Measurements from ENCODE around the gene SHB.

Gene SHB

DNA sequence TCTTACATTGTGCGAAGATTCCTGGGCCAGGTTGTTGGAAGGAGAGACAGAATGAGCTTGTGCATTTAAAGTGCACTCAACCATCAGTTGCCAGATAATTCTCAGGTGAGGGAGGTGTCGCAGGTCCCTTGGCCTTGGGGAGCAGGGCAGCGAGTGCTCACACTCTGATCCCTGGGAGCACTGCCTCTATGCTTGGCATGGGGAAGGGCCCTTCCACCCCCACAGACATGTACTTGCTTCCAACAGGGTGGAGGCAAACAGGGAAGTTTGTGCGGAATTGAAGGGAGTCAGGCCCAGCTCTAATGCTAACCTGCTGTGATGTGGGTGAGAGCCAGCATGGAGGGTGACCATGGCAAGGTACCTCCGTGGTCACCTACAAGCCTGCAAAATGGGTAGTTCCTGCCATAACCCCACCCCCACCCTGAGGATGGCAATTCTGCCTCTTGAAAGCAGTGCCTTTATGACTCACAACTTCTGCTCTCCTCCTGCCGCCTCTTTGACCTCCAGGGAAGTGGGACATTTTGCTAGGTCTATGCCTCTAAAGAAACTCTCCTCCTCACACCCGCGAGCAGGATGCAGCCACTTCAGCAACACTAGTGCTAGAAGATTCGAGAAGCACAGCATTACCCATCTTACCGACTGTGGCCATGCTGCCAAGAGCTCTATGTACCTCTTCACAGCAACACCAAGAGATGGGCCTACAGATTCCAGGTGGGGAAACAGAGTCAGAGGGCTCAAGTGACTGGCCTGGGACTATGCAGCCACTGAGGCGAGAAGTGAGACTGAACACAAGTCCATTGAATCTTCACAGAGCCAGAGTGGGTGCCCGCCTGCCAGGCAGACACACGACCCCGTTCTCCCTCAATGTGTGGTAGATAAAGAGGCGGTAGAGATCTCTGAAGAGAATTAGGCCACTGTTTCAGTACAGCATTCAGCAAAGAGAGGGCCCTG is 143.0 kb downstream of the SHB start:
- Histone ChIP-seq H3K9ac (ENCODE audit: low read length) (no peak overlapping the region), H3F3A (ENCODE audit: insufficient read depth) (no peaks in the 10 kb centered on the region), H3K4me2 (ENCODE audit: low read depth, low read length, poor library complexity, severe bottlenecking) (no peak overlapping the region), H3K27me3 (ENCODE audit: low read length) (no peaks in the 10 kb centered on the region), H3K36me3 (ENCODE audit: low read length) (no peaks in the 10 kb centered on the region), H3K9me3 (ENCODE audit: insufficient read depth, low read length) (no peaks in the 10 kb centered on the region), H3K27ac (ENCODE audit: low read depth, low read length) (no peak overlapping the region), H3K79me2 (ENCODE audit: insufficient read depth, low read length) (no peaks in the 10 kb centered on the region), H3K4me3 (ENCODE audit: insufficient read depth, low read length, poor library complexity, severe bottlenecking) (no peak overlapping the region), H2AFZ (ENCODE audit: low read depth, low read length, severe bottlenecking) (no peak overlapping the region), H3K9me2 (replicated peaks; ENCODE audit: insufficient read depth, low read length) (no peaks in the 10 kb centered on the region), H4K20me1 (ENCODE audit: low read depth, low read length) (no peaks in the 10 kb centered on the region)
- TF ChIP-seq, protein P1, sequence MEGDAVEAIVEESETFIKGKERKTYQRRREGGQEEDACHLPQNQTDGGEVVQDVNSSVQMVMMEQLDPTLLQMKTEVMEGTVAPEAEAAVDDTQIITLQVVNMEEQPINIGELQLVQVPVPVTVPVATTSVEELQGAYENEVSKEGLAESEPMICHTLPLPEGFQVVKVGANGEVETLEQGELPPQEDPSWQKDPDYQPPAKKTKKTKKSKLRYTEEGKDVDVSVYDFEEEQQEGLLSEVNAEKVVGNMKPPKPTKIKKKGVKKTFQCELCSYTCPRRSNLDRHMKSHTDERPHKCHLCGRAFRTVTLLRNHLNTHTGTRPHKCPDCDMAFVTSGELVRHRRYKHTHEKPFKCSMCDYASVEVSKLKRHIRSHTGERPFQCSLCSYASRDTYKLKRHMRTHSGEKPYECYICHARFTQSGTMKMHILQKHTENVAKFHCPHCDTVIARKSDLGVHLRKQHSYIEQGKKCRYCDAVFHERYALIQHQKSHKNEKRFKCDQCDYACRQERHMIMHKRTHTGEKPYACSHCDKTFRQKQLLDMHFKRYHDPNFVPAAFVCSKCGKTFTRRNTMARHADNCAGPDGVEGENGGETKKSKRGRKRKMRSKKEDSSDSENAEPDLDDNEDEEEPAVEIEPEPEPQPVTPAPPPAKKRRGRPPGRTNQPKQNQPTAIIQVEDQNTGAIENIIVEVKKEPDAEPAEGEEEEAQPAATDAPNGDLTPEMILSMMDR (IDR thresholded peaks at IDR 0.05; ENCODE audit: insufficient read depth, low read length, poor library complexity, severe bottlenecking) = no peak
- TF ChIP-seq EZH2phosphoT487 (conservative IDR thresholded peaks at IDR 0.05; ENCODE audit: low read length) = no peak

DNA sequence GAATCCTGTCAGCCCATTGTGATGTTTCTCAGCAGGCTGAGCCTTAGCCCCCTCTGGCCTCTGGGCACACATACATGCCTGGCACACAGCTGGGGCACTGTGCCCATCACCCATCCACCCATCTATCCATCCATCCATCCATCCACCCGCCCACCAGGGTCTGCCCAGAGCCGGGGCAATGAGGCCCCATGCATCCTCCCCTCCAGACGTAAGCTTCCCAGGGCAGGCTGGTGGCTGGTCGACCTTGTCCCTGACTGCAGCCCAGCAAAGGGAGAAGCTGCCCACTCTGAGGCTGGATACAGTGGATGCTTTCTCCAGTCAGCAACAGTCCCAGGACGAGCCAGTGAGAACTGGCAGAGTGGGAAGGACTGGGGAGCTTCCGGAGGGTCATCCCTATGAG is 144.0 kb downstream of the SHB start:
- TF ChIP-seq, protein P1 (IDR thresholded peaks at IDR 0.05; ENCODE audit: insufficient read depth, low read length, poor library complexity, severe bottlenecking) = no peak
- TF ChIP-seq EZH2phosphoT487 (conservative IDR thresholded peaks at IDR 0.05; ENCODE audit: low read length) = no peak
- H3K4me3 ChIP-seq (ENCODE audit: insufficient read depth, low read length, poor library complexity, severe bottlenecking) = no peak overlapping the region
- H2AFZ ChIP-seq (ENCODE audit: low read depth, low read length, severe bottlenecking) = no peak overlapping the region
- H3K9ac ChIP-seq (ENCODE audit: low read length) = no peak overlapping the region
- no peaks in the 10 kb centered on the region for H3K27me3 ChIP-seq (ENCODE audit: low read length)
- H3K36me3 ChIP-seq (ENCODE audit: low read length) = no peaks in the 10 kb centered on the region
- no peaks in the 10 kb centered on the region for H3K9me2 ChIP-seq (replicated peaks; ENCODE audit: insufficient read depth, low read length)
- H3K4me2 ChIP-seq (ENCODE audit: low read depth, low read length, poor library complexity, severe bottlenecking) = no peak overlapping the region
- H3K9me3 ChIP-seq (ENCODE audit: insufficient read depth, low read length) = no peaks in the 10 kb centered on the region
- no peaks in the 10 kb centered on the region for H3K79me2 ChIP-seq (ENCODE audit: insufficient read depth, low read length)
- H3K27ac ChIP-seq (ENCODE audit: low read depth, low read length) = no peak overlapping the region
- no peaks in the 10 kb centered on the region for H3F3A ChIP-seq (ENCODE audit: insufficient read depth)
- H4K20me1 ChIP-seq (ENCODE audit: low read depth, low read length) = no peaks in the 10 kb centered on the region

DNA sequence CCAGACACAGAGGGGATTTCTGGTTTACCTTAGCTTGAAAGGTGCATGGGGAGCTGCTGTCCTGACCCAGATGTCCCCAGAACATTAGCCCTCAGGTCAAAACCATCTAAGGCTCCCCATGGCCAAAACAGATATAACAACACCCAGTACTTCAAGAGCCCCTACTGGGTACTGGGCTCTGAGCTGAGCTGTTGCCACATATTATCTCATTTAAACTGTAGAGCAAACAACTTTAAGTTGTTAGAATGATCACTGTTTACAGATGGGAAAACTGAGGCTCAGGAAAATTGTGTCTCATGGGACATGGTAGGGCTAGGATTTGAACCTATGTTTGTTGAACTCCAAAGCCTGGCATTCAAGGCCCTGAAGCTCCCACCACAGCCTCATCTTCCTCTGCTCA is 144.5 kb downstream of the SHB start:
- H3K9ac ChIP-seq (ENCODE audit: low read length) = no peak overlapping the region
- no peaks in the 10 kb centered on the region for H3K9me3 ChIP-seq (ENCODE audit: insufficient read depth, low read length)
- H4K20me1 ChIP-seq (ENCODE audit: low read depth, low read length) = no peaks in the 10 kb centered on the region
- no peak overlapping the region for H3K27ac ChIP-seq (ENCODE audit: low read depth, low read length)
- no peaks in the 10 kb centered on the region for H3K27me3 ChIP-seq (ENCODE audit: low read length)
- no peaks in the 10 kb centered on the region for H3K79me2 ChIP-seq (ENCODE audit: insufficient read depth, low read length)
- H3K9me2 ChIP-seq (replicated peaks; ENCODE audit: insufficient read depth, low read length) = no peaks in the 10 kb centered on the region
- TF ChIP-seq EZH2phosphoT487 (conservative IDR thresholded peaks at IDR 0.05; ENCODE audit: low read length) = no peak
- H3K4me2 ChIP-seq (ENCODE audit: low read depth, low read length, poor library complexity, severe bottlenecking) = no peak overlapping the region
- no peaks in the 10 kb centered on the region for H3F3A ChIP-seq (ENCODE audit: insufficient read depth)
- H3K36me3 ChIP-seq (ENCODE audit: low read length) = no peaks in the 10 kb centered on the region
- H2AFZ ChIP-seq (ENCODE audit: low read depth, low read length, severe bottlenecking) = no peak overlapping the region
- H3K4me3 ChIP-seq (ENCODE audit: insufficient read depth, low read length, poor library complexity, severe bottlenecking) = no peak overlapping the region

DNA sequence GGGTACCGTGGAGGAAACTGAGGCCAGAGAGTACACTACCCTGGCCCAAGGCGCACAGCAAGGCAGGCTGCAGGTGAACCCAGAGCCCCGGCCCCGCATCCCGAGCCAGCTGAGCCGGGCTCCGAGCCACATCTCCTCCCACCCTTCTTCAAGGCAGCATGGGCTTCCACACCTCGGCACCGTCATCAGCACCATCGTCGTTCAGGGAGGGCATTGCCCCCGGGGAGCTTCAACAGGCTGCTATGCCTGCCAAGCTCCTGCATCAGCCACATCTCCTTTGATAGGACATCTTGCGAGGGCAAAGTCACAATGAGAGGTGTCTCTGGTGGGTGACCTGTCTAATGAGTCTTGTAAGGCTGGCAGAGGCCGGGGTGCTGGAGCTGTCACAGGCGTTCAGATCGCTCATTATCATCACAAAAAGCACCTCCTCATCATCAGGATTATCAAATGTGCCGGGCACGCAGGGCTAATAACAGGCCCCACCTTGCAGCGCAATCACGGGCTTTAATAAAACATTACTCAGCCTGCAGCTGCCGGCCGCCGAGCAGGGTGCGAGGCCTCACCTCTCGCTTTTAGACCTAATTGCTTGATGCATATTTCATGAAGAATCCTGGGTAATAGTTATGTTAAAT is 145.1 kb downstream of the SHB start:
- Histone ChIP-seq H3K27me3 (ENCODE audit: low read length) (no peaks in the 10 kb centered on the region), H3K9me2 (replicated peaks; ENCODE audit: insufficient read depth, low read length) (no peaks in the 10 kb centered on the region), H3K9me3 (ENCODE audit: insufficient read depth, low read length) (no peaks in the 10 kb centered on the region), H4K20me1 (ENCODE audit: low read depth, low read length) (no peaks in the 10 kb centered on the region), H3K4me2 (ENCODE audit: low read depth, low read length, poor library complexity, severe bottlenecking) (no peak overlapping the region), H3K36me3 (ENCODE audit: low read length) (no peaks in the 10 kb centered on the region), H3F3A (ENCODE audit: insufficient read depth) (no peaks in the 10 kb centered on the region), H2AFZ (ENCODE audit: low read depth, low read length, severe bottlenecking) (no peak overlapping the region), H3K79me2 (ENCODE audit: insufficient read depth, low read length) (no peaks in the 10 kb centered on the region), H3K4me3 (ENCODE audit: insufficient read depth, low read length, poor library complexity, severe bottlenecking) (no peak overlapping the region), H3K27ac (ENCODE audit: low read depth, low read length) (no peak overlapping the region), H3K9ac (ENCODE audit: low read length) (no peak overlapping the region)
- no peak for TF ChIP-seq EZH2phosphoT487 (conservative IDR thresholded peaks at IDR 0.05; ENCODE audit: low read length)
- TF ChIP-seq, protein P1 (IDR thresholded peaks at IDR 0.05; ENCODE audit: insufficient read depth, low read length, poor library complexity, severe bottlenecking) = no peak
